WTC11 (cell line): ENCODE data around the gene EPHX1. TPM values are rescaled to one million over a fixed set of nuclear protein-coding genes. Genes with fewer than 3 reads are reported as not detected.

Experiments used
- ATAC-seq: fragments of 200-7000 bp; cut with Tn5 transposase; 2 replicates; pipeline ENCODE4 v1.10.0; 2021; ENCODE audit warnings: mild to moderate bottlenecking, moderate library complexity
- CTCF ChIA-PET: fragments of 300-600 bp; sonication (Branson Sonifier 250); formaldehyde crosslinking; loops from one replicate; lab custom pipeline; 2021; ENCODE audit warnings: antibody characterized with exemption; lab: Charles Lee
- POLR2A ChIA-PET: fragments of 350-600 bp; sonication (Branson Sonifier 250); formaldehyde crosslinking; loops from one replicate; lab custom pipeline; 2021; ENCODE audit warnings: antibody characterized with exemption; lab: Charles Lee
- DNase-seq: peaks from one replicate; pipeline ENCODE4 v3.0.0; 2021; ENCODE audit warnings: low spot score
- H3K27ac Mint-ChIP-seq: 2 replicates; pipeline ENCODE4 v1.8.0; 2021; ENCODE audit warnings: mixed read lengths
- H3K27me3 Mint-ChIP-seq: 2 replicates; pipeline ENCODE4 v1.8.0; 2021; ENCODE audit warnings: low read depth, mild to moderate bottlenecking, moderate library complexity, mixed read lengths
- H3K36me3 Mint-ChIP-seq: 2 replicates; pipeline ENCODE4 v1.8.0; 2021; ENCODE audit warnings: mixed read lengths
- H3K4me1 Mint-ChIP-seq: 2 replicates; pipeline ENCODE4 v1.8.0; 2022; ENCODE audit warnings: mixed read lengths
- H3K4me3 Mint-ChIP-seq: 2 replicates; pipeline ENCODE4 v1.8.0; 2021; ENCODE audit warnings: mild to moderate bottlenecking, moderate library complexity, mixed read lengths
- H3K9me3 Mint-ChIP-seq: 2 replicates; pipeline ENCODE4 v1.8.0; 2021; ENCODE audit warnings: mixed read lengths
- CREB1 ChIP-seq: sonication (generic); formaldehyde crosslinking; IDR thresholded peaks from 2 replicates; pipeline ENCODE4 v1.8.0; 2023; ENCODE audit warnings: mild to moderate bottlenecking, missing genetic modification reagents
- HMGA2 ChIP-seq: fragments of 250-450 bp; sonication (Bioruptor Pico); IDR thresholded peaks from 2 replicates; pipeline ENCODE4 v1.4.0; 2021; ENCODE audit warnings: mild to moderate bottlenecking, moderate library complexity
- NFATC4 ChIP-seq: fragments of 250-450 bp; sonication (Bioruptor Pico); IDR thresholded peaks from 2 replicates; pipeline ENCODE4 v1.9.0; 2021; ENCODE audit warnings: mild to moderate bottlenecking
- OVOL2 ChIP-seq: fragments of 250-450 bp; sonication (Bioruptor Pico); IDR thresholded peaks from 2 replicates; pipeline ENCODE4 v1.9.0; 2021; ENCODE audit warnings: mild to moderate bottlenecking, borderline replicate concordance
- PRRX2 ChIP-seq: fragments of 250-450 bp; sonication (Bioruptor Pico); IDR thresholded peaks from 2 replicates; pipeline ENCODE4 v1.8.0; 2021; ENCODE audit warnings: mild to moderate bottlenecking
- total RNA-seq: library from RNA; stranded (reverse); gene quantifications from 3 replicates; pipeline ENCODE4 v1.2.3, GENCODE V29; 2021
- TF ChIP-seq, protein P1 (sequence below): fragments of 250-450 bp; sonication (Bioruptor Pico); conservative IDR thresholded peaks from 2 replicates; pipeline ENCODE4 v1.9.0; 2021; ENCODE audit warnings: mild to moderate bottlenecking
- TF ChIP-seq, protein P2 (sequence below): sonication (generic); formaldehyde crosslinking; IDR thresholded peaks from 2 replicates; pipeline ENCODE4 v1.8.0; 2022; ENCODE audit warnings: mild to moderate bottlenecking, missing genetic modification reagents
- TF ChIP-seq, protein P3 (sequence below): fragments of 250-450 bp; sonication (Bioruptor Pico); IDR thresholded peaks from 2 replicates; pipeline ENCODE4 v1.9.0; 2021; ENCODE audit warnings: moderate library complexity, mild to moderate bottlenecking, inconsistent platforms, borderline replicate concordance
- TF ChIP-seq, protein P4 (sequence below): fragments of 250-450 bp; sonication (Bioruptor Pico); IDR thresholded peaks from 2 replicates; pipeline ENCODE4 v1.9.0; 2021; ENCODE audit warnings: mild to moderate bottlenecking, borderline replicate concordance
- TF ChIP-seq, protein P5 (sequence below): sonication (generic); formaldehyde crosslinking; IDR thresholded peaks from 2 replicates; pipeline ENCODE4 v1.8.0; 2023; ENCODE audit warnings: missing genetic modification reagents
- TF ChIP-seq, protein P6 (sequence below): sonication (generic); formaldehyde crosslinking; IDR thresholded peaks from 2 replicates; pipeline ENCODE4 v1.8.0; 2022; ENCODE audit warnings: mild to moderate bottlenecking, missing genetic modification reagents
- TF ChIP-seq, protein P7 (sequence below): sonication (generic); formaldehyde crosslinking; IDR thresholded peaks from 2 replicates; pipeline ENCODE4 v1.8.1; 2022; ENCODE audit warnings: mild to moderate bottlenecking, missing genetic modification reagents, moderate library complexity, borderline replicate concordance

EPHX1 gene
- total RNA-seq, 1 experiment from 2014 or later = 60.9 TPM

DNA sequence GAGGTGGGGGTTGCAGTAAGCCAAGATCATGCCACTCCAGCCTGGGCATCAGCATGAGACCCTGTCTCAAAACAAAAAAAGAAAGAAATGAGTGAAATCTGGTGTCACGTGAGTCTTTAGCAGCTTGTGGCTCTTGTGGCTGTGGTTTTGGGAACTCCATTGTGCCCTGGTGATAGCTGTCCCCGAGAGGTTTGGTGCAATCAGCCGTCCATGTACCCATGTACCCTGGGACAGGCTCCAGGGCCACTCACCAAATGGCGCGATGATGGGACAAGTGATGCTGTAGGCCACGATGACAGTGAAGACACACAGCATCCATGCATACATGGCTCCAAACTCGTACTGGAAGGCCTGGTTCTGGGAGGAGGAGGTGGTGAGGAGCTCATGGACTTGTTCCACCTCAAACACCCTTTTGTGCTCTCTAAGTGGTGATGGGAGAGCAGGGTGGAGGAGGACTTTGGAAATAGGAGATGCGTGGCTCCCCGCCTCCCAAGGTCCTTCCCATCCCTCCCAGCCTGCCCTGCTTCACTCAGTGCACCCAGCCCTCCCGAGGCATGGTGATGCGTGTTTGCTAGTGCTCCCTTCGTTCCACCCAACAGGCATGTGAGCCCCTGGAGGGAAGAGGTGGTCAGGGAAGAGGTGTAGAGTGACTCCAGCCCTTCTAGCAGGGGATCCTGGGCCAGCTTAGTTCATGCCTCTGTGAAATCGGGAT lies 42.6 kb downstream of the EPHX1 start:
- Mint-ChIP-seq H3K27me3 (peaks cover 3% of the 10 kb centered on the region; the same call in 1 of the 2 replicates), H3K27ac (no peak overlapping the region), H3K4me1 (no peaks in the 10 kb centered on the region), H3K36me3 (peaks cover 93% of the 10 kb centered on the region), H3K4me3 (no peak overlapping the region), H3K9me3 (peaks cover 18% of the 10 kb centered on the region)
- CTCF ChIA-PET = interaction anchor here (0.7 to 1.0 kb wide), 2 partner anchors 135 to 372 kb away, joined by 3 read pairs; no protein-coding TSS in a partner anchor
- TF ChIP-seq, protein P1, sequence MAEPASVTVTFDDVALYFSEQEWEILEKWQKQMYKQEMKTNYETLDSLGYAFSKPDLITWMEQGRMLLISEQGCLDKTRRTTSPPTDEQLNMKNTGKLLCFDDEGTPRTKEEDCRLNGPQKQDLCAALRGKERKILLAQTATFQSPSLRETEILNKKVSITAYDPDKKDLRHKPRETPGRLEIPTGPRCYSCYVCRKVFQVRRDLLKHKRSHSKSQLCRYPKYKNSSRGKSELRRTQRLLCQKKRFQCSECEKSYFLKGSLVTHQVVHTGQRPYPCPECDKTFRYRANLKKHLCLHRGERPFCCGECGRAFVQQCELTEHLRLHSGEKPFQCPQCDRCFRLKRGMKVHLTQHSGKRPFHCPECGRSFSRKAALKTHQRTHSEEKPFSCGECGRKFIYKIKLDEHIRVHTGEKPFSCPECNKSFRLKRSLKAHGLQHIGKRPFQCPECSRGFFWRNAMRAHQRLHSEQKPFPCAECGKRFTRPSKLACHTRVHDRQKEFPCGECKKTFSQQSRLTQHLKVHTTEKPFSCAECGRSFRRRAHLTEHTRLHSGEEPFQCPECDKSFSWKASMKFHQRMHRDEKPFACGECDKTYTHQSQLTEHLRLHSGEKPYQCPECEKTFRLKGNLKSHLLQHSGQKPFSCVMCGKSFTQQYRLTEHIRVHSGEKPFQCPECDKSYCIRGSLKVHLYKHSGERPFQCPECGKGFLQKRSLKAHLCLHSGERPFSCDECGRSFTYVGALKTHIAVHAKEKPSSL (CRISPR knock-in tag) = no peak
- POLR2A ChIA-PET = no interaction called here
- DNase-seq = no peak
- ATAC-seq = no peak

DNA sequence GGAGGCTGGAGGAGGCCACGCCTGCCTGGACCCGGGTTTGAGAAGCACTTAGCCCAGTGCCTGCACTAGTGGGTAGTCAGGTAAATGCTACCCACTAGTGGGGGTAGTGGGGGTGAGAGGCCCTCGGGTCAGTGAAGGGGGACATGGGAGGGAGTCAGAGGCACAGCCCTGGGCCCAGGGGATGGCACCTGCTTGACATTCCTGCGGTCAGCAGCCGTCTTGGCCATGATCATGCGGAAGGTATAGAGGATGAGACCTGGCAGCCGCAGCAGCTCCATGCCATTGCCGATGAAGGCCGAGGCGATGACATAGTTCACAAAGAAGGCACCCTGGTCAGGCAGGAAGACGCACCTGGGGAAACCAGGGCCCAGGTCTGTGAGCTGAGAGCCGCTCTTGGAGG lies 43.5 kb downstream of the EPHX1 start:
- Mint-ChIP-seq H3K36me3 (peaks cover 89% of the 10 kb centered on the region), H3K4me3 (no peak overlapping the region)
- CTCF ChIA-PET = no interaction called here
- TF ChIP-seq, protein P2, sequence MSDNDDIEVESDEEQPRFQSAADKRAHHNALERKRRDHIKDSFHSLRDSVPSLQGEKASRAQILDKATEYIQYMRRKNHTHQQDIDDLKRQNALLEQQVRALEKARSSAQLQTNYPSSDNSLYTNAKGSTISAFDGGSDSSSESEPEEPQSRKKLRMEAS (CRISPR knock-in tag) = no peak
- TF ChIP-seq, protein P3, sequence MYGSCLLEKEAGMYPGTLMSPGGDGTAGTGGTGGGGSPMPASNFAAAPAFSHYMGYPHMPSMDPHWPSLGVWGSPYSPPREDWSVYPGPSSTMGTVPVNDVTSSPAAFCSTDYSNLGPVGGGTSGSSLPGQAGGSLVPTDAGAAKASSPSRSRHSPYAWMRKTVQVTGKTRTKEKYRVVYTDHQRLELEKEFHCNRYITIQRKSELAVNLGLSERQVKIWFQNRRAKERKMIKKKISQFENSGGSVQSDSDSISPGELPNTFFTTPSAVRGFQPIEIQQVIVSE (CRISPR knock-in tag) = no peak
- TF ChIP-seq CREB1 (no peak), HMGA2 (no peak), OVOL2 (CRISPR knock-in tag) (no peak), NFATC4 (CRISPR knock-in tag) (no peak), PRRX2 (CRISPR knock-in tag) (no peak)
- TF ChIP-seq, protein P4, sequence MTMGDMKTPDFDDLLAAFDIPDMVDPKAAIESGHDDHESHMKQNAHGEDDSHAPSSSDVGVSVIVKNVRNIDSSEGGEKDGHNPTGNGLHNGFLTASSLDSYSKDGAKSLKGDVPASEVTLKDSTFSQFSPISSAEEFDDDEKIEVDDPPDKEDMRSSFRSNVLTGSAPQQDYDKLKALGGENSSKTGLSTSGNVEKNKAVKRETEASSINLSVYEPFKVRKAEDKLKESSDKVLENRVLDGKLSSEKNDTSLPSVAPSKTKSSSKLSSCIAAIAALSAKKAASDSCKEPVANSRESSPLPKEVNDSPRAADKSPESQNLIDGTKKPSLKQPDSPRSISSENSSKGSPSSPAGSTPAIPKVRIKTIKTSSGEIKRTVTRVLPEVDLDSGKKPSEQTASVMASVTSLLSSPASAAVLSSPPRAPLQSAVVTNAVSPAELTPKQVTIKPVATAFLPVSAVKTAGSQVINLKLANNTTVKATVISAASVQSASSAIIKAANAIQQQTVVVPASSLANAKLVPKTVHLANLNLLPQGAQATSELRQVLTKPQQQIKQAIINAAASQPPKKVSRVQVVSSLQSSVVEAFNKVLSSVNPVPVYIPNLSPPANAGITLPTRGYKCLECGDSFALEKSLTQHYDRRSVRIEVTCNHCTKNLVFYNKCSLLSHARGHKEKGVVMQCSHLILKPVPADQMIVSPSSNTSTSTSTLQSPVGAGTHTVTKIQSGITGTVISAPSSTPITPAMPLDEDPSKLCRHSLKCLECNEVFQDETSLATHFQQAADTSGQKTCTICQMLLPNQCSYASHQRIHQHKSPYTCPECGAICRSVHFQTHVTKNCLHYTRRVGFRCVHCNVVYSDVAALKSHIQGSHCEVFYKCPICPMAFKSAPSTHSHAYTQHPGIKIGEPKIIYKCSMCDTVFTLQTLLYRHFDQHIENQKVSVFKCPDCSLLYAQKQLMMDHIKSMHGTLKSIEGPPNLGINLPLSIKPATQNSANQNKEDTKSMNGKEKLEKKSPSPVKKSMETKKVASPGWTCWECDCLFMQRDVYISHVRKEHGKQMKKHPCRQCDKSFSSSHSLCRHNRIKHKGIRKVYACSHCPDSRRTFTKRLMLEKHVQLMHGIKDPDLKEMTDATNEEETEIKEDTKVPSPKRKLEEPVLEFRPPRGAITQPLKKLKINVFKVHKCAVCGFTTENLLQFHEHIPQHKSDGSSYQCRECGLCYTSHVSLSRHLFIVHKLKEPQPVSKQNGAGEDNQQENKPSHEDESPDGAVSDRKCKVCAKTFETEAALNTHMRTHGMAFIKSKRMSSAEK (CRISPR knock-in tag) = no peak
- TF ChIP-seq, protein P5, sequence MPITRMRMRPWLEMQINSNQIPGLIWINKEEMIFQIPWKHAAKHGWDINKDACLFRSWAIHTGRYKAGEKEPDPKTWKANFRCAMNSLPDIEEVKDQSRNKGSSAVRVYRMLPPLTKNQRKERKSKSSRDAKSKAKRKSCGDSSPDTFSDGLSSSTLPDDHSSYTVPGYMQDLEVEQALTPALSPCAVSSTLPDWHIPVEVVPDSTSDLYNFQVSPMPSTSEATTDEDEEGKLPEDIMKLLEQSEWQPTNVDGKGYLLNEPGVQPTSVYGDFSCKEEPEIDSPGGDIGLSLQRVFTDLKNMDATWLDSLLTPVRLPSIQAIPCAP (CRISPR knock-in tag) = no peak
- TF ChIP-seq, protein P6, sequence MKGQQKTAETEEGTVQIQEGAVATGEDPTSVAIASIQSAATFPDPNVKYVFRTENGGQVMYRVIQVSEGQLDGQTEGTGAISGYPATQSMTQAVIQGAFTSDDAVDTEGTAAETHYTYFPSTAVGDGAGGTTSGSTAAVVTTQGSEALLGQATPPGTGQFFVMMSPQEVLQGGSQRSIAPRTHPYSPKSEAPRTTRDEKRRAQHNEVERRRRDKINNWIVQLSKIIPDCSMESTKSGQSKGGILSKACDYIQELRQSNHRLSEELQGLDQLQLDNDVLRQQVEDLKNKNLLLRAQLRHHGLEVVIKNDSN (CRISPR knock-in tag) = no peak
- TF ChIP-seq, protein P7, sequence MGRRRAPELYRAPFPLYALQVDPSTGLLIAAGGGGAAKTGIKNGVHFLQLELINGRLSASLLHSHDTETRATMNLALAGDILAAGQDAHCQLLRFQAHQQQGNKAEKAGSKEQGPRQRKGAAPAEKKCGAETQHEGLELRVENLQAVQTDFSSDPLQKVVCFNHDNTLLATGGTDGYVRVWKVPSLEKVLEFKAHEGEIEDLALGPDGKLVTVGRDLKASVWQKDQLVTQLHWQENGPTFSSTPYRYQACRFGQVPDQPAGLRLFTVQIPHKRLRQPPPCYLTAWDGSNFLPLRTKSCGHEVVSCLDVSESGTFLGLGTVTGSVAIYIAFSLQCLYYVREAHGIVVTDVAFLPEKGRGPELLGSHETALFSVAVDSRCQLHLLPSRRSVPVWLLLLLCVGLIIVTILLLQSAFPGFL (CRISPR knock-in tag) = no peak
- TF ChIP-seq, all 79 proteins: peak for 0
- H3K9me3 Mint-ChIP-seq = peaks cover 18% of the 10 kb centered on the region
- H3K4me1 Mint-ChIP-seq = no peaks in the 10 kb centered on the region
- H3K27me3 Mint-ChIP-seq = peaks cover 3% of the 10 kb centered on the region; the same call in 1 of the 2 replicates
- no peak for ATAC-seq
- no peak for DNase-seq
- no peak overlapping the region for H3K27ac Mint-ChIP-seq
- POLR2A ChIA-PET = no interaction called here
